Kidney epithelial cell (primary cell): ENCODE measurements around the gene SAFB2. TPM values are rescaled to one million over a fixed set of nuclear protein-coding genes. Genes with fewer than 3 reads are reported as not detected.

Experiments used
- DNase-seq: peaks from one replicate; pipeline ENCODE4 v3.0.0-alpha.2; 2010; ENCODE audit warnings: low read depth
- H3K27me3 ChIP-seq: 2 replicates; pipeline ENCODE4 v1.6.0; 2011; ENCODE audit warnings: low read length; ENCODE audit not compliant: control insufficient read depth, insufficient read depth
- H3K36me3 ChIP-seq: 2 replicates; pipeline ENCODE4 v1.5.1; 2011; ENCODE audit warnings: low read length; ENCODE audit not compliant: control insufficient read depth, insufficient read depth
- H3K4me3 ChIP-seq: 2 replicates; pipeline ENCODE4 v1.5.1; 2011; ENCODE audit warnings: low read depth, mild to moderate bottlenecking, control low read depth, low read length
- CTCF ChIP-seq: IDR thresholded peaks from 2 replicates; pipeline ENCODE4 v1.5.1; 2011; ENCODE audit warnings: mild to moderate bottlenecking, moderate library complexity, low read length, control low read depth, inconsistent platforms; ENCODE audit not compliant: insufficient read depth, poor library complexity, severe bottlenecking
- total RNA-seq: library from RNA; depleted of rRNA; stranded (reverse); fragments of >200 nt; gene quantifications from 2 replicates; pipeline ENCODE4 v1.2.3, GENCODE V29; 2015

Gene SAFB2
- total RNA-seq, 1 donor from 2014 or later = 23.8 TPM

GRCh38 chr19:5559804-5560133 lies 62.8 kb downstream of the SAFB2 start:
- no peak for DNase-seq
- Histone ChIP-seq H3K27me3 (peaks cover 20% of the 10 kb centered on the region), H3K36me3 (no peaks in the 10 kb centered on the region), H3K4me3 (no peak overlapping the region)
- TF ChIP-seq CTCF = no peak

- H3K4me3 ChIP-seq = no peak overlapping the region
- no peaks in the 10 kb centered on the region for H3K36me3 ChIP-seq
- TF ChIP-seq CTCF = no peak
- H3K27me3 ChIP-seq = peaks cover 19% of the 10 kb centered on the region
- DNase-seq = no peak
These were observed 64.4 kb downstream of the SAFB2 start for GRCh38 chr19:5558101-5558621.

- no peak overlapping the region for H3K4me3 ChIP-seq
- no peak for TF ChIP-seq CTCF
- DNase-seq = no peak
These were observed 64.9 kb downstream of the SAFB2 start for GRCh38 chr19:5557691-5558090.

GRCh38 chr19:5554828-5555227 lies 67.7 kb downstream of the SAFB2 start:
- peaks cover 12% of the 10 kb centered on the region for H3K27me3 ChIP-seq
- no peak overlapping the region for H3K4me3 ChIP-seq
- no peaks in the 10 kb centered on the region for H3K36me3 ChIP-seq
- DNase-seq = no peak
- no peak for TF ChIP-seq CTCF

More at GRCh38 chr19:5557691-5558090, 64.9 kb downstream of the SAFB2 start:
- Histone ChIP-seq H3K27me3 (peaks cover 19% of the 10 kb centered on the region), H3K36me3 (no peaks in the 10 kb centered on the region)

DNA sequence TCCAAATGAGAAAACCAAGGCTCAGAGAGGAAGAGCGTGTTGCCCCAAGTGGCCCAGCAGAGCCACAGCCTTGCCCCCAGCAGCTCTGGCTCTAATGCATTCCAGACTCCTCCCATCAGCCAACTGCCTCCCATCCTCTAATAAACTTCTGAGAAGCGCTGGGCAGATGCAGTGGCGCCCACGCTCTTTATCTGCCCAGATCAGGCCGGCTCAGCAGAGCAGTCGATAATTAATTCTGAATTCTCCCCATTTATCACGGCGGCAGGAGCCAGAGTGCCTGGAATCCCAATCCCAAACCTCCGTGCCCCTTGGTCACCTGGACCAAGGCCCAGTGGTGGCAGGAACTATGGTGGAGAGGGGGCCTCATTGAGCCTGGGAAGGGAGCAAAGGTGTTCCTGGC lies 68.7 kb downstream of the SAFB2 start:
- Histone ChIP-seq H3K27me3 (peaks cover 9% of the 10 kb centered on the region), H3K4me3 (no peak overlapping the region), H3K36me3 (no peaks in the 10 kb centered on the region)
- no peak for TF ChIP-seq CTCF
- no peak for DNase-seq

- H3K27me3 ChIP-seq = no peaks in the 10 kb centered on the region
- DNase-seq = no peak
- TF ChIP-seq CTCF = peak; percentile 49
- H3K36me3 ChIP-seq = no peaks in the 10 kb centered on the region
- H3K4me3 ChIP-seq = no peak overlapping the region
These were observed 74.7 kb downstream of the SAFB2 start for GRCh38 chr19:5547881-5548280.
